ENCODE data around the gene PEBP1. TPM values are rescaled to one million over a fixed set of nuclear protein-coding genes. Genes with fewer than 3 reads are reported as not detected.

PEBP1 gene
- total RNA-seq, 2 donors from 2014 or later = 136 to 334 TPM

DNA sequence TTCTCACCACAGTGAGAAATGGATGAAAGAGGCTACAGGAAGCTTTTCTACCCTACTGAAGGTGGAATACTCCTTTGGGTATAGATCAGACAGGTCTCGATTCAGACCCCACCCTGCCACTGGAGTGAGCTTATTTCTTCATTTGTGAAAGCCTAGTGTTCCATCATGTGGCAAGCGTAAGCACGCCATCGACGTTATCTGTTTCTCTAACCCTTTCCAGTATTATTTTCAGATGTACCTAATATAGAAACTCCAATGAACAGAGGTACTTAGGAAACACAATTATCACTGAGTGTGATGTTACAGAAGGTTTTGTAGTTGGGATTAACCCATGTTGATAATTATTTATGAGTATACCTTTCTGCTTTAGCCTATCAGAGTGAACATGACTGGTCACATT is 12.4 kb downstream of the PEBP1 start:
- TF ChIP-seq, protein P1, sequence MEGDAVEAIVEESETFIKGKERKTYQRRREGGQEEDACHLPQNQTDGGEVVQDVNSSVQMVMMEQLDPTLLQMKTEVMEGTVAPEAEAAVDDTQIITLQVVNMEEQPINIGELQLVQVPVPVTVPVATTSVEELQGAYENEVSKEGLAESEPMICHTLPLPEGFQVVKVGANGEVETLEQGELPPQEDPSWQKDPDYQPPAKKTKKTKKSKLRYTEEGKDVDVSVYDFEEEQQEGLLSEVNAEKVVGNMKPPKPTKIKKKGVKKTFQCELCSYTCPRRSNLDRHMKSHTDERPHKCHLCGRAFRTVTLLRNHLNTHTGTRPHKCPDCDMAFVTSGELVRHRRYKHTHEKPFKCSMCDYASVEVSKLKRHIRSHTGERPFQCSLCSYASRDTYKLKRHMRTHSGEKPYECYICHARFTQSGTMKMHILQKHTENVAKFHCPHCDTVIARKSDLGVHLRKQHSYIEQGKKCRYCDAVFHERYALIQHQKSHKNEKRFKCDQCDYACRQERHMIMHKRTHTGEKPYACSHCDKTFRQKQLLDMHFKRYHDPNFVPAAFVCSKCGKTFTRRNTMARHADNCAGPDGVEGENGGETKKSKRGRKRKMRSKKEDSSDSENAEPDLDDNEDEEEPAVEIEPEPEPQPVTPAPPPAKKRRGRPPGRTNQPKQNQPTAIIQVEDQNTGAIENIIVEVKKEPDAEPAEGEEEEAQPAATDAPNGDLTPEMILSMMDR (IDR thresholded peaks at IDR 0.05) = no peak
- TF ChIP-seq POLR2A (IDR thresholded peaks at IDR 0.05) = no peak
- 90 to 91% methylated on average over 5 of the region's 5 CpGs for WGBS, 2 donors
- H3K4me1 ChIP-seq = peaks cover 2% of the 10 kb centered on the region
- no peaks in the 10 kb centered on the region for H3K9me3 ChIP-seq
- no peak overlapping the region for H3K27ac ChIP-seq
- H3K36me3 ChIP-seq (replicated peaks in 1 of 2; ENCODE audit: insufficient read depth in 1 of 2, low read depth in 2 of 2) = peaks cover 0 to 20% of the 10 kb centered on the region in 2 donors
- DNase-seq (no peak), ATAC-seq (no peak)
- H3K4me3 ChIP-seq = no peak overlapping the region
- intact Hi-C loops (cut with DNase I) = no loop called here
- no peaks in the 10 kb centered on the region for H3K27me3 ChIP-seq

DNA sequence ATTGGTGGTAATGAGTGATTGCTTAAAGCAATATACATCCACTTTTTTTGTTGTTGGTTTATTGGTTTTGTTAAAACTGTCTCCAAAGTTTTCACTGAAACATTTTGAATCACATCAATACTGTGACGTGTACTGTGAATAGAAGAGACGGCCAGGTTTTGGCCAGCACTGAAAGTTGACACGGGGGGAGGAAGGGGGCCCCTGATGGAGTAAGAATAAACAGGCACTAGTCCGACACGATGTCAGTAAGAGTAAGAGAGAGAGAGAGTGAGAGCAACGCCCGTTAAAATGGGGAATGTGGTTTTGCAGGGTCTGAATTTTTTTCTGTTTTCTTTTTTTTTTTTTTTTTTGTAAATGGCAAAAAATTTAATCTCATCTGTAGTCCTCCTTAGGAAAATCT is 14.7 kb downstream of the PEBP1 start:
- intact Hi-C loops (cut with DNase I) = no loop called here
- DNase-seq = no peak
- no peaks in the 10 kb centered on the region for H3K27me3 ChIP-seq
- H3K4me3 ChIP-seq = no peak overlapping the region
- 39 to 63% methylated on average over 7 of the region's 7 CpGs for WGBS, 2 donors
- H3K4me1 ChIP-seq = peaks cover 8% of the 10 kb centered on the region
- H3K27ac ChIP-seq = no peak overlapping the region
- peaks cover 0 to 6% of the 10 kb centered on the region in 2 donors for H3K36me3 ChIP-seq (replicated peaks in 1 of 2; ENCODE audit: insufficient read depth in 1 of 2, low read depth in 2 of 2)
- TF ChIP-seq POLR2A (IDR thresholded peaks at IDR 0.05) = no peak
- TF ChIP-seq, protein P1 (IDR thresholded peaks at IDR 0.05) = no peak
- H3K9me3 ChIP-seq = no peaks in the 10 kb centered on the region
- ATAC-seq = no peak

DNA sequence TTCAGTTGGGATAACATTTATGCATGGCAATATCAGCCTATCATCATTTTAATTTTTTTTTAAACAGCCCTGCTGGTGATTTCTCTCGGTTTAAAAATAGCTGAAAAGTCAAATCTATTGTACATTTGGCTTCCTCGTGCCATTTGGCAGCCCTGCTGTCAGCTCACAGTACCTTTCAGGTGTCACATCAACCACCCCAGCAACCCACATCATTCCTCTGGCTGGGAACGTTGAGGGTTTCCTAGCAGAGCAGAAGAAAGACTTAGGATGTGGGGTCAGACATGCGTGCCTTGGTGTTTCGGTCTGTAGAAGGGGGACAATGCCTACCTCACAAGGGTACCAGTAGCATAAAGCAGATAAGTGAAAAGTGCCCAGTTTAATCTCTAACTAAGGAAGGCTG is 15.8 kb downstream of the PEBP1 start:
- H3K27me3 ChIP-seq = no peaks in the 10 kb centered on the region
- H3K9me3 ChIP-seq = no peaks in the 10 kb centered on the region
- 60 to 69% methylated on average over 5 of the region's 5 CpGs for WGBS, 2 donors
- intact Hi-C loops (cut with DNase I) = no loop called here
- TF ChIP-seq, protein P1 (IDR thresholded peaks at IDR 0.05) = no peak
- TF ChIP-seq POLR2A (IDR thresholded peaks at IDR 0.05) = no peak
- H3K4me3 ChIP-seq = no peak overlapping the region
- H3K27ac ChIP-seq = no peak overlapping the region
- DNase-seq (no peak), ATAC-seq (no peak)
- H3K4me1 ChIP-seq = peaks cover 8% of the 10 kb centered on the region
- H3K36me3 ChIP-seq (replicated peaks in 1 of 2; ENCODE audit: insufficient read depth in 1 of 2, low read depth in 2 of 2) = no peaks in the 10 kb centered on the region

DNA sequence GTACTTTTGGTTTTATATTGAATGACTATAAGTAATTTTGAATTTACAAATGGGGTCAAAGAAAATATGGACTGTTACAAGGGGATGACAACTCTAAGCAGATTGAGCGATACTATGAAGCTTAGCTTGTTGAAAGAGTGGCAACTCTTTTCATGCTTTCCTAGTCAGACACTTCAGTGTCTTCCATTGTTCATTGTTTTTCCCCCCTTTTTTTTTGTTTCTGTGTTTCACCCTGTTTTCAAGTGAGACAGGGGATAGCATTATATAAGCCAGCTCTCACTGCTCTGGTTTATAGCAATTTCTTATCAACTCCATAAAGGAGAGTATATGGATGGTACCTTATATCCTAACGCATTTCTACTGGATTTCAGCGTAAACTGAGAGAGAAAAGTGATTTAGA is 24.6 kb downstream of the PEBP1 start:
- intact Hi-C loops (cut with DNase I) = no loop called here
- Histone ChIP-seq H3K4me1 (no peaks in the 10 kb centered on the region), H3K27me3 (no peaks in the 10 kb centered on the region), H3K36me3 (replicated peaks in 1 of 2; ENCODE audit: insufficient read depth in 1 of 2, low read depth in 2 of 2) (peaks cover 0 to 13% of the 10 kb centered on the region in 2 donors), H3K27ac (no peak overlapping the region), H3K9me3 (no peaks in the 10 kb centered on the region), H3K4me3 (no peak overlapping the region)
- no peak for DNase-seq
- TF ChIP-seq POLR2A (IDR thresholded peaks at IDR 0.05) = no peak
- TF ChIP-seq, protein P1 (IDR thresholded peaks at IDR 0.05) = no peak
- 88 to 97% methylated on average over 3 of the region's 3 CpGs for WGBS, 2 donors
- ATAC-seq = no peak

DNA sequence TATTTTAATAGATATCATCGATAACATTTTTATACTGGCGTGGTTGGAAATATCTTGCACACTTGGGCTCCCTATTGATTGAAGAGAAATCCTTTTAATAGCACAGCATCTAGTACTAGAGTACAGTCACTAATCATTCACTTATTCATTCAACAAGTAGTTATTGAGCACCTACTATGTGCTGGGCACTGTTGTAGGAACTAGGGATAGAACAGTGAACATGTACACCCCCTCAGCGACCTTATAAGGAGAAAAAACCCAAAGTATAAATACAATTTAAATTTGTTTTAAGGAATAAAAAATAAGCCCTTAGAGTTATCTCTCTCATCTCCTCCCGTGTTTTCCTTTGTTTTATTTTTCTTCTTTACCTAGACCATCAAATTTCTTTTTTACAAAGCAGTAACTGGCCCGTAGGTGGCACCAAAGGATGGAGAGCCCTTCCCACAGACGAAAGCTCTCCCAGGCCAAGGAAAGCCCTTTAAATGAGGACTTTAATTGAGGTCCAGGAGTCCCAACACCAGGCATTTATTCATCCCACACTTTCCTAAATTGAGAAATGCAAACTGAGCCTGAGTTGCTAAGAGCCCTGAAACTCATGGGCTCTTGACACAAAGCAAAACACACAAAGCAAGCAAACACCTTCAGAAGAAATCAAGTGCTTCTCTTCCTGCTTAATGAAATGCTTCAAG is 29.0 kb downstream of the PEBP1 start:
- Histone ChIP-seq H3K4me3 (no peak overlapping the region), H3K27ac (peak overlapping the region in 1 of 4 donors; percentile 15), H3K36me3 (replicated peaks in 1 of 2; ENCODE audit: insufficient read depth in 1 of 2, low read depth in 2 of 2) (peaks cover 0 to 8% of the 10 kb centered on the region in 2 donors), H3K27me3 (no peaks in the 10 kb centered on the region), H3K9me3 (no peaks in the 10 kb centered on the region), H3K4me1 (no peaks in the 10 kb centered on the region)
- TF ChIP-seq, protein P1 (IDR thresholded peaks at IDR 0.05) = peak; percentile 19 to 52 (median 44)
- no peak for TF ChIP-seq POLR2A (IDR thresholded peaks at IDR 0.05)
- intact Hi-C loops (cut with DNase I) = no loop called here
- WGBS, 2 donors = 53% methylated on average over 6 of the region's 6 CpGs
- DNase-seq (peak in 3 of 4 donors; percentile 26 to 44 (median 29)), ATAC-seq (peak; percentile 56)

Measured in body of pancreas (tissue), 4 donors.